HL-60 (cell line): ENCODE results near the gene CLCN7.

Source experiments
- DNase-seq, 2 experiments: peaks; one replicate each; pipeline ENCODE4 v3.0.0-alpha.2; 2010 to 2020; ENCODE audit warnings: low read depth in 1 of 2, low spot score in 1 of 2
- H3K27ac ChIP-seq: fragments of 250-450 bp; sonication (Bioruptor Pico); replicated peaks from 2 replicates; pipeline ENCODE4 v1.5.1; 2020; ENCODE audit warnings: mild to moderate bottlenecking, moderate library complexity
- H3K27me3 ChIP-seq: fragments of 250-450 bp; sonication (Bioruptor Pico); 2 replicates; pipeline ENCODE4 v1.5.1; 2021; ENCODE audit warnings: mild to moderate bottlenecking, moderate library complexity; ENCODE audit not compliant: insufficient read depth, poor library complexity, severe bottlenecking
- H3K4me3 ChIP-seq: replicated peaks from 2 replicates; pipeline ENCODE4 v1.5.1; 2011; ENCODE audit warnings: mild to moderate bottlenecking, control low read depth, low read length; ENCODE audit not compliant: insufficient read depth
- CTCF ChIP-seq: IDR thresholded peaks from one replicate; pipeline ENCODE4 v1.5.1; 2011; ENCODE audit warnings: low read length, control low read depth, inconsistent platforms; ENCODE audit not compliant: insufficient read depth
- GABPA ChIP-seq: IDR thresholded peaks from 2 replicates; pipeline ENCODE4 v1.6.1; 2012; ENCODE audit warnings: low read depth
- POLR2AphosphoS5 ChIP-seq: IDR thresholded peaks from 2 replicates; pipeline ENCODE4 v1.6.1; 2012; ENCODE audit warnings: low read depth
- REST ChIP-seq: IDR thresholded peaks from 2 replicates; pipeline ENCODE4 v1.6.1; 2012; ENCODE audit warnings: low read depth; ENCODE audit not compliant: insufficient replicate concordance
- SPI1 ChIP-seq: IDR thresholded peaks from 2 replicates; pipeline ENCODE4 v1.6.1; 2012; ENCODE audit warnings: low read depth, mild to moderate bottlenecking, borderline replicate concordance

Gene CLCN7

GRCh38 chr16:1403036-1403435 lies 71.8 kb downstream of the CLCN7 start:
- TF ChIP-seq GABPA (no peak), CTCF (no peak), SPI1 (no peak), POLR2AphosphoS5 (no peak), REST (no peak)
- no peak overlapping the region for H3K4me3 ChIP-seq
- no peak overlapping the region for H3K27ac ChIP-seq
- no peaks in the 10 kb centered on the region for H3K27me3 ChIP-seq
- DNase-seq, result no peak

GRCh38 chr16:1401758-1402154 lies 73.1 kb downstream of the CLCN7 start:
- no peak overlapping the region for H3K27ac ChIP-seq
- H3K27me3 ChIP-seq, result no peaks in the 10 kb centered on the region
- no peak for DNase-seq
- TF ChIP-seq POLR2AphosphoS5, result no peak
- TF ChIP-seq GABPA, result no peak
- TF ChIP-seq SPI1, result no peak
- TF ChIP-seq REST, result no peak
- TF ChIP-seq CTCF, result no peak
- no peak overlapping the region for H3K4me3 ChIP-seq

GRCh38 chr16:1401061-1401757 lies 73.6 kb downstream of the CLCN7 start:
- Histone ChIP-seq H3K27ac (no peak overlapping the region), H3K4me3 (no peak overlapping the region), H3K27me3 (no peaks in the 10 kb centered on the region)
- DNase-seq, result no peak
- TF ChIP-seq REST (no peak), SPI1 (no peak), POLR2AphosphoS5 (no peak), GABPA (no peak), CTCF (no peak)
